ENCODE data around the gene IFITM2. TPM values are rescaled to one million over a fixed set of nuclear protein-coding genes. Genes with fewer than 3 reads are reported as not detected.

Gene IFITM2
- total and polyA plus RNA-seq, 2 of the 4 experiments (the other 2 are of a cell fraction) = 31.2 to 564 TPM

GRCh38 chr11:355581-356458 lies 48.2 kb downstream of the IFITM2 start:
- Histone ChIP-seq H3K4ac (ENCODE audit: low read depth, low read length) (peak overlapping the region; percentile 100), H3K79me1 (ENCODE audit: low read depth in 1 of 2, low read length in 2 of 2) (peaks cover 0 to 17% of the 10 kb centered on the region in 2 experiments; a peak in 1 of 4 replicates), H3K9ac (ENCODE audit: low read depth, low read length) (peak overlapping the region; percentile 63), H2BK120ac (ENCODE audit: low read depth, low read length) (peak overlapping the region; percentile 99), H4K91ac (ENCODE audit: insufficient read depth, low read depth, low read length) (peak overlapping the region; percentile 96), H3K4me2 (ENCODE audit: low read depth, low read length) (peak overlapping the region; percentile 32), H2BK20ac (ENCODE audit: low read depth, low read length) (peak overlapping the region; percentile 97), H3K4me1 (ENCODE audit: control insufficient read depth, insufficient read depth, low read length) (peaks cover 8% of the 10 kb centered on the region), H3K56ac (ENCODE audit: extremely low read depth, insufficient read depth, low read length) (peak overlapping the region; percentile 96), H3K27ac (ENCODE audit: insufficient read depth, low read length) (peak overlapping the region; percentile 99), H3K27me3 (ENCODE audit: control insufficient read depth, insufficient read depth, low read length) (peaks cover 8% of the 10 kb centered on the region), H2AFZ (replicated peaks; ENCODE audit: low read length, poor library complexity) (peak overlapping the region; percentile 88), H3K4me3 (ENCODE audit: insufficient read depth, low read depth, low read length) (peak overlapping the region; percentile 36; the same call in 1 of the 2 replicates), H3K36me3 (ENCODE audit: control insufficient read depth, insufficient read depth, low read length) (no peaks in the 10 kb centered on the region), H2AK9ac (replicated peaks; ENCODE audit: low read depth, low read length, poor library complexity) (peak overlapping the region; percentile 99), H2BK15ac (ENCODE audit: low read depth, low read length) (peak overlapping the region; percentile 80; the same call in 2 of the 3 replicates), H4K8ac (ENCODE audit: low read depth in 2 of 2, low read length in 2 of 2) (peak overlapping the region; percentile 90 to 98), H3K9me3 (ENCODE audit: control insufficient read depth, insufficient read depth, low read length) (no peaks in the 10 kb centered on the region; the same call in 1 of the 2 replicates), H3K23ac (ENCODE audit: low read depth, low read length) (peak overlapping the region; percentile 100), H3K9me1 (ENCODE audit: insufficient read depth, low read length) (peaks cover 27% of the 10 kb centered on the region), H3K18ac (ENCODE audit: low read depth, low read length) (peak overlapping the region; percentile 95), H4K5ac (ENCODE audit: low read depth, low read length) (peak overlapping the region; percentile 97), H4K20me1 (ENCODE audit: insufficient read depth, low read length) (no peaks in the 10 kb centered on the region), H2BK5ac (ENCODE audit: low read depth, low read length, poor library complexity, severe bottlenecking) (peak overlapping the region; percentile 100), H2AK5ac (ENCODE audit: low read depth, low read length) (peak overlapping the region; percentile 95), H3K14ac (replicated peaks; ENCODE audit: low read depth, low read length) (peak overlapping the region; percentile 99)
- intact Hi-C loops (cut with micrococcal nuclease) = loop anchor here (2.0 kb wide), 2 partner anchors 43 to 149 kb away; partner anchors contain the start of genes BET1L and RIC8A
- dilution Hi-C loops (cut with HindIII; ENCODE audit: low sequenced_read_pairs, unreplicated experiment) = no loop called here
- DNase-seq = peak; percentile 94
- BruUV-seq (replicated peaks) = no TSS peak
- POLR2A ChIA-PET (ENCODE audit: unreplicated experiment) = interaction anchor here (0.6 kb wide), 1 partner anchor 46 kb away, joined by 4 read pairs; no protein-coding TSS in a partner anchor
- ATAC-seq (ENCODE audit: low read depth) = peak; percentile 93
- 2% methylated on average over 20 of the region's 76 CpGs; no CpG with 5 or more reads in 1 of the 2 experiments for WGBS, 2 experiments (ENCODE audit: extremely low coverage in 2 of 2, insufficient read length in 1 of 2)
- in situ Hi-C loops (cut with MboI; ENCODE audit: low sequenced_read_pairs) = loop anchor here (10.0 kb wide), 1 partner anchor 51 kb away; the partner anchor contains the start of gene IFITM2
- CTCF ChIA-PET = interaction anchor here (0.8 to 1.6 kb wide), 2 partner anchors 16 to 51 kb away, joined by 3 read pairs; no protein-coding TSS in a partner anchor
- TF ChIP-seq NFE2L2 (IDR thresholded peaks at IDR 0.05; ENCODE audit: low read depth, low read length) (0 out of 2 replicates have a peak, but pooled peaks have one; percentile 10), CTCF (conservative IDR thresholded peaks at IDR 0.05; ENCODE audit: low read depth, low read length) (no peak), USF2 (IDR thresholded peaks at IDR 0.05; ENCODE audit: low read depth, low read length) (no peak), SMC3 (IDR thresholded peaks at IDR 0.05; ENCODE audit: low read depth, low read length) (no peak), MXI1 (IDR thresholded peaks at IDR 0.05; ENCODE audit: borderline replicate concordance, low read depth, low read length) (no peak), ELK1 (IDR thresholded peaks at IDR 0.05; ENCODE audit: borderline replicate concordance, low read depth, low read length) (no peak), CHD1 (IDR thresholded peaks at IDR 0.05; ENCODE audit: low read depth, low read length) (no peak), RCOR1 (IDR thresholded peaks at IDR 0.05; ENCODE audit: insufficient replicate concordance, low read length) (no peak), MAFK (IDR thresholded peaks at IDR 0.05; ENCODE audit: low read depth, low read length) (no peak), POLR2A (IDR thresholded peaks at IDR 0.05; ENCODE audit: low read depth, low read length) (peak; percentile 42; the same call in 1 of the 2 replicates), BHLHE40 (IDR thresholded peaks at IDR 0.05; ENCODE audit: low read depth, low read length) (no peak), RFX5 (IDR thresholded peaks at IDR 0.05; ENCODE audit: low read depth, low read length) (no peak)

Measured in IMR-90 (cell line).